ENCODE measurements around the gene NOA1. TPM values are rescaled to one million over a fixed set of nuclear protein-coding genes. Genes with fewer than 3 reads are reported as not detected.

The NOA1 gene
- total and polyA plus RNA-seq, 2 donors (not counting 3 experiments of a cell fraction or from before 2014, with no cell fraction given): 13.9 to 17.1 TPM

GRCh38 chr4:56978750-56979303, 1.4 kb upstream of the NOA1 start, which contains the start of gene POLR2B:
Gene POLR2B (plus strand): TSS chr4:56978896. CDS start chr4:56978986, 90 bp downstream.
- DNase-seq (ENCODE audit: low read depth, low spot score) (peak; percentile 95), FAIRE-seq (peak; percentile 74)
- BruUV-seq (replicated peaks): TSS peak; percentile 53
- Histone ChIP-seq H3K27ac (ENCODE audit: insufficient read depth, low read depth, low read length) (peak within 1 kb of the TSS; percentile 100), H3K36me3 (ENCODE audit: control insufficient read depth in 2 of 2, extremely low read depth in 1 of 2, insufficient read depth in 2 of 2, low read length in 2 of 2) (peaks cover 0 to 5% of the 10 kb centered on the region in 2 experiments), H3K79me2 (ENCODE audit: control insufficient read depth, insufficient read depth, low read length) (peaks cover 73% of the 10 kb centered on the region), H3K9me1 (replicated peaks; ENCODE audit: control insufficient read depth, extremely low read depth, insufficient read depth, low read length) (no peaks in the 10 kb centered on the region), H4K20me1 (replicated peaks; ENCODE audit: control insufficient read depth, extremely low read depth, insufficient read depth, low read length) (no peaks in the 10 kb centered on the region), H3K9ac (replicated peaks; ENCODE audit: extremely low read depth, insufficient read depth, low read length) (peak within 1 kb of the TSS; percentile 82), H3K4me1 (ENCODE audit: control insufficient read depth, extremely low read depth, insufficient read depth, low read length) (peaks cover 37% of the 10 kb centered on the region), H3K4me2 (ENCODE audit: insufficient read depth, low read length) (peak within 1 kb of the TSS; percentile 95), H2AFZ (ENCODE audit: low read depth, low read length) (peak within 1 kb of the TSS; percentile 19), H3K27me3 (ENCODE audit: control insufficient read depth in 2 of 2, insufficient read depth in 2 of 2, low read length in 2 of 2) (no peaks in the 10 kb centered on the region), H3K9me3 (replicated peaks; ENCODE audit: control insufficient read depth, insufficient read depth, low read length) (no peaks in the 10 kb centered on the region), H3K4me3 (replicated peaks in 1 of 3; ENCODE audit: insufficient read depth in 1 of 3, low read depth in 1 of 3, low read length in 3 of 3) (peak within 1 kb of the TSS; percentile 14 to 93 (median 88))
- dilution Hi-C loops (cut with MboI; ENCODE audit: extremely low pct_ligation_motif_present, low sequenced_read_pairs): no loop called here
- intact Hi-C loops (cut with micrococcal nuclease): loop anchor here (2.0 kb wide), 1 partner anchor 102 kb away; no protein-coding TSS in a partner anchor
- POLR2A ChIA-PET: interaction anchor here (1.0 to 1.4 kb wide), 2 partner anchors 17 to 71 kb away, joined by 5 to 6 read pairs; partner anchors contain the start of gene REST
- CTCF ChIA-PET: interaction anchor here (1.0 to 2.1 kb wide), 3 partner anchors 10 to 70 kb away, joined by 3 to 6 read pairs (median 5); no protein-coding TSS in a partner anchor
- no peak for TF ChIP-seq EZH2 (IDR thresholded peaks at IDR 0.05; ENCODE audit: borderline replicate concordance, low read depth, low read length, severe bottlenecking)
- TF ChIP-seq POLR2A (IDR thresholded peaks at IDR 0.05; ENCODE audit: low read depth, low read length): peak; percentile 91
- TF ChIP-seq, protein P1, sequence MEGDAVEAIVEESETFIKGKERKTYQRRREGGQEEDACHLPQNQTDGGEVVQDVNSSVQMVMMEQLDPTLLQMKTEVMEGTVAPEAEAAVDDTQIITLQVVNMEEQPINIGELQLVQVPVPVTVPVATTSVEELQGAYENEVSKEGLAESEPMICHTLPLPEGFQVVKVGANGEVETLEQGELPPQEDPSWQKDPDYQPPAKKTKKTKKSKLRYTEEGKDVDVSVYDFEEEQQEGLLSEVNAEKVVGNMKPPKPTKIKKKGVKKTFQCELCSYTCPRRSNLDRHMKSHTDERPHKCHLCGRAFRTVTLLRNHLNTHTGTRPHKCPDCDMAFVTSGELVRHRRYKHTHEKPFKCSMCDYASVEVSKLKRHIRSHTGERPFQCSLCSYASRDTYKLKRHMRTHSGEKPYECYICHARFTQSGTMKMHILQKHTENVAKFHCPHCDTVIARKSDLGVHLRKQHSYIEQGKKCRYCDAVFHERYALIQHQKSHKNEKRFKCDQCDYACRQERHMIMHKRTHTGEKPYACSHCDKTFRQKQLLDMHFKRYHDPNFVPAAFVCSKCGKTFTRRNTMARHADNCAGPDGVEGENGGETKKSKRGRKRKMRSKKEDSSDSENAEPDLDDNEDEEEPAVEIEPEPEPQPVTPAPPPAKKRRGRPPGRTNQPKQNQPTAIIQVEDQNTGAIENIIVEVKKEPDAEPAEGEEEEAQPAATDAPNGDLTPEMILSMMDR (IDR thresholded peaks at IDR 0.05; ENCODE audit: extremely low read depth in 1 of 2, insufficient read depth in 1 of 2, low read depth in 1 of 2, low read length in 2 of 2): no peak
- TF ChIP-seq GATA2 (IDR thresholded peaks at IDR 0.05; ENCODE audit: insufficient read depth, insufficient read length, low read depth, low read length): no peak
- TF ChIP-seq POLR2AphosphoS5 (IDR thresholded peaks at IDR 0.05; ENCODE audit: insufficient read depth, low read depth, low read length): peak; percentile 71
- no peak for TF ChIP-seq JUN (IDR thresholded peaks at IDR 0.05; ENCODE audit: borderline replicate concordance, insufficient read depth, insufficient read length, low read depth)

All from endothelial cell of umbilical vein (primary cell).